K562 (cell line): ENCODE results near the gene HPN. TPM values are rescaled to one million over a fixed set of nuclear protein-coding genes. Genes with fewer than 3 reads are reported as not detected.

Experiments used
- ATF7 ChIP-seq: fragments of 450-650 bp; IDR thresholded peaks from 2 replicates; pipeline ENCODE4 v1.7.1; 2014; ENCODE audit warnings: mild to moderate bottlenecking, moderate library complexity
- CBFA2T2 ChIP-seq: fragments of 450-650 bp; conservative IDR thresholded peaks from 2 replicates; pipeline ENCODE4 v1.6.1; 2017; ENCODE audit warnings: mild to moderate bottlenecking
- CC2D1A ChIP-seq: fragments of 450-650 bp; IDR thresholded peaks from 2 replicates; pipeline ENCODE4 v1.6.1; 2017; ENCODE audit warnings: mild to moderate bottlenecking
- GATAD2B ChIP-seq: fragments of 450-650 bp; IDR thresholded peaks from 2 replicates; pipeline ENCODE4 v1.6.1; 2017; ENCODE audit warnings: mild to moderate bottlenecking, borderline replicate concordance
- HDAC2 ChIP-seq: fragments of 450-650 bp; IDR thresholded peaks from 2 replicates; pipeline ENCODE4 v1.6.1; 2016; ENCODE audit warnings: mild to moderate bottlenecking
- KDM1A ChIP-seq, 2 experiments: fragments of 450-650 bp; IDR thresholded peaks; 2 replicates each; pipeline ENCODE4 v1.6.1; 2016; ENCODE audit warnings: mild to moderate bottlenecking in 2 of 2
- NR2C1 ChIP-seq, 2 experiments: fragments of 450-650 bp; IDR thresholded peaks; 2 replicates each; pipeline ENCODE4 v1.6.1; 2017; ENCODE audit warnings: mild to moderate bottlenecking in 2 of 2, antibody characterized with exemption in 1 of 2, inconsistent platforms in 1 of 2, missing compliant biosample characterization in 1 of 2, missing genetic modification characterization in 1 of 2
- PKNOX1 ChIP-seq: fragments of 450-650 bp; IDR thresholded peaks from 2 replicates; pipeline ENCODE4 v1.6.1; 2016
- SIRT6 ChIP-seq: IDR thresholded peaks from one replicate; pipeline ENCODE4 v1.6.1; 2012; ENCODE audit warnings: low read depth, mild to moderate bottlenecking, control low read depth, inconsistent platforms, low read length, moderate library complexity
- SUPT5H ChIP-seq: fragments of 450-650 bp; IDR thresholded peaks from 2 replicates; pipeline ENCODE4 v1.6.1; 2016
- TCF15 ChIP-seq: fragments of 250-450 bp; sonication (Bioruptor Pico); IDR thresholded peaks from 2 replicates; pipeline ENCODE4 v1.8.0; 2022; ENCODE audit warnings: moderate library complexity, mild to moderate bottlenecking, inconsistent platforms
- TRIM25 ChIP-seq: fragments of 450-650 bp; IDR thresholded peaks from 2 replicates; pipeline ENCODE4 v1.7.0; 2016; ENCODE audit warnings: borderline replicate concordance
- U2AF1 ChIP-seq: fragments of 200-400 bp; formaldehyde crosslinking; optimal IDR thresholded peaks from 2 replicates; pipeline ENCODE3; 2017; ENCODE audit warnings: mild to moderate bottlenecking, low read depth, low read length, moderate library complexity
- XRCC3 ChIP-seq: fragments of 450-650 bp; IDR thresholded peaks from 2 replicates; pipeline ENCODE4 v1.6.1; 2017; ENCODE audit warnings: mild to moderate bottlenecking, moderate library complexity
- ZBTB2 ChIP-seq: fragments of 450-650 bp; IDR thresholded peaks from 2 replicates; pipeline ENCODE4 v1.6.1; 2016; ENCODE audit warnings: antibody characterized with exemption
- ZNF217 ChIP-seq: sonication (generic); formaldehyde crosslinking; IDR thresholded peaks from 2 replicates; pipeline ENCODE4 v1.8.0; 2022; ENCODE audit warnings: mild to moderate bottlenecking, missing genetic modification reagents
- ZNF280A ChIP-seq: fragments of 450-650 bp; IDR thresholded peaks from 2 replicates; pipeline ENCODE4 v1.6.1; 2018; ENCODE audit warnings: mild to moderate bottlenecking, low read depth; ENCODE audit not compliant: partially characterized antibody
- ZNF398 ChIP-seq: fragments of 250-450 bp; sonication (Bioruptor Pico); IDR thresholded peaks from 2 replicates; pipeline ENCODE4 v1.8.0; 2021; ENCODE audit warnings: moderate library complexity, mild to moderate bottlenecking, inconsistent platforms
- ZNF511 ChIP-seq: sonication (generic); formaldehyde crosslinking; IDR thresholded peaks from 2 replicates; pipeline ENCODE4 v1.8.0; 2022; ENCODE audit warnings: mild to moderate bottlenecking, missing genetic modification reagents
- polyA plus RNA-seq, 8 experiments: library from polyadenylated mRNA; depleted of rRNA in 4 of 8; stranded (reverse) in 5 of 8; unstranded in 3 of 8; fragments of >200 nt; fragmentation: Nextera tagmentation in 2 of 8; fragmentation: Illumina TruSeq in 1 of 8; extraction: Ambion mirVana in 2 of 8; extraction: Trizol in 1 of 8; gene quantifications; 2 replicates each; pipeline versions ENCODE4 v1.2.1 to v1.2.3, GENCODE V29; 2011 to 2014; ENCODE audit warnings: inconsistent platforms in 1 of 8, missing spikeins in 1 of 8
- total RNA-seq, 7 experiments: library from RNA; depleted of rRNA in 6 of 7; stranded (reverse); fragments of >200 nt in 6 of 7; fragmentation: Illumina TruSeq in 2 of 7; extraction: Trizol in 2 of 7; gene quantifications; 2 replicates each; pipeline versions ENCODE4 v1.2.1 to v1.2.3, GENCODE V29; 2011 to 2021; ENCODE audit warnings: low replicate concordance in 1 of 7

HPN gene
- total and polyA plus RNA-seq, 9 of the 15 experiments (the other 6 are each of a cell fraction or from before 2014, with no cell fraction given): 0.10 to 0.20 TPM; not detected in 7

GRCh38 chr19:35105411-35106290 lies 64.1 kb downstream of the HPN start (continued):
- TF ChIP-seq TCF15 (CRISPR knock-in tag) (no peak), SIRT6 (no peak), U2AF1 (no peak), CC2D1A (peak; percentile 50; the same call in 1 of the 2 replicates), ZBTB2 (peak; percentile 58), SUPT5H (no peak), ZNF280A (peak; percentile 49), ZNF217 (CRISPR knock-in tag) (no peak), PKNOX1 (peak; percentile 33; the same call in 1 of the 2 replicates), KDM1A (IDR thresholded peaks at IDR 0.05) (peak; percentile 82 to 88), TRIM25 (peak; percentile 74; the same call in 1 of the 2 replicates), CBFA2T2 (no peak; the same call in 1 of the 2 replicates), ZNF398 (no peak), XRCC3 (no peak), NR2C1 (IDR thresholded peaks at IDR 0.05) (no peak), NR2C1 (tag; IDR thresholded peaks at IDR 0.05) (no peak), HDAC2 (peak; percentile 54), GATAD2B (no peak), ZNF511 (CRISPR knock-in tag) (no peak), ATF7 (no peak)
